Fibroblast of skin of left biceps (primary cell): ENCODE data around the gene KCNN2.
A peak's percentile ranks its signal among the peaks of the same experiment; 100 is the strongest.

ENCODE experiments used
- DNase-seq, 2 experiments: peaks; one replicate each; pipeline ENCODE4 v3.0.0-alpha.2; 2013; ENCODE audit warnings: low read depth in 2 of 2

Gene KCNN2

DNA sequence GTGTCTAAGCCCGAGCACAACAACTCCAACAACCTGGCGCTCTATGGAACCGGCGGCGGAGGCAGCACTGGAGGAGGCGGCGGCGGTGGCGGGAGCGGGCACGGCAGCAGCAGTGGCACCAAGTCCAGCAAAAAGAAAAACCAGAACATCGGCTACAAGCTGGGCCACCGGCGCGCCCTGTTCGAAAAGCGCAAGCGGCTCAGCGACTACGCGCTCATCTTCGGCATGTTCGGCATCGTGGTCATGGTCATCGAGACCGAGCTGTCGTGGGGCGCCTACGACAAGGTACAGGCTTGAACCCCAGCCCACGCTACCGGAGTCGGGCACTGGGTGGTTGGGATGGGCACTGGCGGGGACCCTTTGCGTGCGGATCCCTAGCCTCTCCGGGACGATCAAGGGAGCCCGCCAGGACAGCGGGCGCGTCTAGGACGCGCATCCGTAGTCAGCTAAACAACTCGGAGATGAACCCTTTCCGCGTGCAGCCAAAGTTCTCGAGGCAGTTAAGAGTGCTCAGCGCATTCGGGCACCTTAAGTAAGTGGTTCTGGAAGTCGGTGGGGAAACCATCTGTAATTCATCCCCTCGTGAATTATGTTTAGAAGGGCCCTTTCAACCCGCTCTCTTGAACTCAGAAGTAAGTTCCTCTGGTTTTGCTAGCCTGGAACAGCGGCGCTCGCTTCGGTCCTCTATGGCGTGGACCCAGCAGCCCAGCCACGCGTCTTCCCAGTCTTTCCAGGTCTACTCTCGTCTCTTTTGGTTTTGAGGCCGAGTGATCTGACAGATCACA, 1.3 kb downstream of the KCNN2 start:
- no peak for DNase-seq

- DNase-seq = no peak
Measured at GRCh38 chr5:114363837-114364236, 2.0 kb downstream of the KCNN2 start.

DNA sequence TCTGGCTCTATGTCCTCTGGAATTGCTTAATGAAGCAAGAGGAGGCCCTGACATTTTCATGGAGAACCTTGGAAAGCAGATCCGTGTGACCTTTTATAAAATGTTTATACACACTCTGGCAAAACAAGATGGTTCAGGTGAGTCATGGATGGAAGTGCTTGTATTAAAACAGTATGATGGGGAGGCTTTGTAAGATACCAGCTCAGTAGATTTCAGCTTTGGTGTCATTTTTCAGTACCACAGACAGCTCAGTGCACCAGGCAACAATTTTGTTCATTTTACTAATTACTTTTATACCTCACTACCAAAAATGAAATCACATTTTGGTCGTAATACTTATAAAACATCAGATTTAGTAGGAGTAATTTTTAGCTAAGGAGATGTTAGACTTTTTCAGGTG, 5.2 kb downstream of the KCNN2 start:
- no peak for DNase-seq

- no peak for DNase-seq
Measured at GRCh38 chr5:114369680-114370417, 8.0 kb downstream of the KCNN2 start.

- no peak for DNase-seq
Measured at GRCh38 chr5:114377050-114377844, 15.4 kb downstream of the KCNN2 start.

DNA sequence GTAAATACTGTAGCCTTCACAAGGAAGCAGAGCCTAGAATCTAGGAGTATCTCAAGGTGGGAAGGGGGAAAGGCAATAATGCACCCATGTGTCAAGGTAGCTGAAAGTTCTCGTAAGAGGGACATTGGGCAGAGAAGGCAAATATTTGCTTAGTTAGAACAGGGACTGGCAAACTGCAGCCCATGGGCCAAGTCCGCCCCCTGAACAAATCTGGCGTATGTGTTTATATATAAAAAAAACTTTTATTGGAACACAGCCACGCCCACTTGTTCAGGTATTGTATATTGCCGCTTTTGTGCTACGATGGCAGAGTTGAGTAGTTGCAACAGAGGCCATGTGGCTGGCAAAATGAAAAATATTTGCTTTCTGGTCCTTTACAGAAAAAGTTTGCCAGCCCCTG, 16.1 kb downstream of the KCNN2 start:
- no peak for DNase-seq

- DNase-seq = no peak
Measured at GRCh38 chr5:114380721-114381120, 18.9 kb downstream of the KCNN2 start.

GRCh38 chr5:114387433-114387832, 25.6 kb downstream of the KCNN2 start:
- no peak for DNase-seq

DNA sequence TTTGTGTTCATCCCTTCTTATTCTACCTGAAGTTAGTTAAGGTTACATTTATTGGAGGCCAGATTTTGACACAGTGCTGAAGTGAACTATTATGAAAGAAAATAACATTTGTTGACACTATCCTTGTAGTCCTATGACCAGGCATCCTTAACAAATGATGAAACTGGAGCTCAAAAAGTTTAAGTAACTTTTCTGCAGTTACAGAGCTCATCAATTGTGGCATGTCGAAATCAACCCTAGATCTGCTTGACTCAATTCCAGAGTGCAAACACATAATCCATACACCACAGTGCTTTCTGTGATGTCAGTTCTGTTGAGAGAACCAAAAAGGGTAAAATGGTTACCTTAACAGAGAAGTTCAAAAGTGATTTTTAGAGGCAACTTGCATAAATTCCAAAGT, 28.6 kb downstream of the KCNN2 start:
- no peak for DNase-seq

- no peak for DNase-seq
Measured at GRCh38 chr5:114391321-114391720, 29.5 kb downstream of the KCNN2 start.

GRCh38 chr5:114393159-114393558, 31.3 kb downstream of the KCNN2 start:
- no peak for DNase-seq

- DNase-seq = no peak
Measured at GRCh38 chr5:114402206-114402605, 40.3 kb downstream of the KCNN2 start.

DNA sequence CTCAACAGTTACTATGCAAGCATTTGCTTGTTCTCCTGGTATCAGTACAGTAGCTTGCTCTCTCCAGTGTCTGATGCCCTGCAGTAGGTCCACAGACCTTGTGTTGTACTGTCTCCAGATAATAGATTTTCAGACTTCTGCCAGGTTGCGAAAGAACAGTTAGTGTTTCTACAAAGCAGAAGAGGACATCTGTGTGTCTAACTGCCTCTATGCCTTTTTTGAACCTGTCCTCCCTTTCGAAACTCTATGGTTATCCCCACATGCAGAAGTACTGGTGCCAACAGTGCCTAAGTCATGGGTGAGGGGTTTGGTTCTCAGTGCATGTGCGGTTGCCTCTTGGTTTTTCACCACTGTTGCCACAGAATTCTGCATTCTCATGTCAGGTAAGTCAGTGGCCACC, 45.9 kb downstream of the KCNN2 start:
- no peak for DNase-seq

DNA sequence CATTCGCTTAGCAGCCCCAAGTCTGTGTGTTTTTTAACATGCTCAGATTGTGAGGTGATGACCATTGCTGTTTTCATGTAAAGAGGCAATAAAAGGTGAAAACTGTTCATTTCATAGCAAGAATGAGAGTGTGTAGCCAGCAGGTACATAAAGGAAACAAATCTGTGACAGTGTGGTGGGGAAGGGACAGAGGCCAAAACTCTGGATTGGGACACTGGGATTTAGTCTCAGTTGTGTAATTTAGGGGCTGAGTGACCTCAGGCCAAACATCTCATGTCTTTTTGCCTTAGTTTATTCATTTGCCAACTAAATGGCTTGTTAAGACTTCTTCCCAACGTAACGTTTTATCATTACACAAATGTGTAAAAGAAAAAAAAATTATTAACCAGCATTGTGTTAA, 47.0 kb downstream of the KCNN2 start:
- DNase-seq = no peak

- DNase-seq = no peak
Measured at GRCh38 chr5:114411380-114411931, 49.6 kb downstream of the KCNN2 start.

- peak; percentile 59 to 70 for DNase-seq
Measured at GRCh38 chr5:114412510-114413171, 50.8 kb downstream of the KCNN2 start.

GRCh38 chr5:114415760-114416159, 53.9 kb downstream of the KCNN2 start:
- DNase-seq = no peak

DNA sequence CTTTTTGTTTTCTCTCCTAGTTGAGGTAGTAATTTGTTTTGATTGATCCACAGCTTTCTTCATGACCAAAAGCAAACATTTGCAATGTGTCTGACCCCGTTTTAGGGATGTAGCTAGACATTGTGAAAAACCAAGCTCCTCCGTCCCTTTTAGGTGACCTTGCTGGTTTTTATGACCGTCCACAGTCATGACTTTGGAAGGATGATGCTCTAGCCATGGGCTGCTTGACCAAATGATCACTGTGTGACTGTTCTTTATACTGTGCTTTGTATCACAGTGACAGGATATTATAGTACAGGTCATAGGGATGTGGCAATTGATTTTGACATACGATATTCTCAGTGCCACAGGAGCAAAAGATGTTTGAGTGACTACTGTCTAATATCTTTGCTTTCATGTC, 54.4 kb downstream of the KCNN2 start:
- DNase-seq = no peak

DNA sequence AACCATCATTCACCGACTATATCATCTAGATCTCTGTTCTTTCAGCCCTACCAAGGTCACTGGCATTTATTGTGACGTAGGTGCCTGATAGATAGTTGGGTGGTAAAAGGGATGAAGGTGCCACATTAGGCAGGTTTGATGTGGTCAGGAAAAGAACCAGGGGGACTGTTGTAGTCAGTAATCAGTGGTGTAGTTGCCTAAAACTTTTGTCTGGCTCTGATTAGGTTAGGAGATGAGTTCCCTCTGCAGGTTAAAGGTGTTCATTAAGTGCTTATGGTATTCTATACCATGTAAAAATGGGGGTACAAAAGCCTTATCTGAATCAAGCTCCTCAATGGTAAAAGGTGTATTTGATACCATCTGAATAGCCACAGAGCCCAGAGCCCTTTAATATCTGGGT, 55.6 kb downstream of the KCNN2 start:
- no peak for DNase-seq

DNA sequence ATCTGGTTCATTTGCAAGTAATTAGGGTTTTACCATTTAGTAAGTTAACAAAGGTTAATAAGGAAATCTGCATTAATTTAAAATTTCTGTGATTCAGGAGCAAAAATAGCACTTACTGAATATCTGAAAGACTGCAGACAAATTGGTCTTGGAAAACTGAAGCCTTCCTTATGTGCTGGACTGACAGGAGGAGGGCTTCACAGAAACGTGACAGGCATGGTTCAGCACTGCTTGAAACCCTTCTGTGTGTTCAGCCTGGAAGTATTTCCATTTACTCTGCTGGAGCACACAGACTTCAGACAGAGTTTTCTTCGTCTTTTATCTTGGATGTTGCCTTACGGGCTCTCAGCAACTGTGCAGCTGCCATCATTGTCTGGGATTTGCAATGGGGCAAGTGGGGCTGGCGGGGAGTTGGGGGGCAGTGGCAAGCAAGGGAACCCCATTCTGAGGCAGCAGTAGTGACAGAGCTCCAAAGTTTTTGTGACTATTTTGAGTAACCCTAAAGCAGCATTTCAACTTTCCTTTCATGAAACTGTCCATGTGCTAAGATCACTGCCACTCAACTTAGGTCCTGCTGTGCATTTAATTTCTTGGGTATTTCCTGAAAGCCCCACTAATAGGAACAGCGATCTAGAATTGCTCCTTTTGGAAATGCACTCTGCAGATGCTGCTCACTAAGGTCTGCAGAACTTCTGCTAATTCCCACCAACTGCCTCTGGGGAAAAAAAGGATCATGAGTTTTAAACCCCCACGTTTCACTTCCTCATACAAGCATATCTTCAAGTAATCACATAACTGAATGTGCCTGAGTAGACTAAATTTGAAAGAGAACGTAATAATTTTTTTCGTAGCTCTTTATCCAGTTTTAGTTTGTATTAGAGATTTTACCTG, 56.6 kb downstream of the KCNN2 start:
- DNase-seq = no peak

- no peak for DNase-seq
Measured at GRCh38 chr5:114419067-114419388, 57.2 kb downstream of the KCNN2 start.
